GM19397 (cell line): Measurements from ENCODE around the gene PCNX3.

ENCODE experiments used
- ATAC-seq: cut with Tn5 transposase; IDR thresholded peaks from one replicate; pipeline ENCODE4 v1.9.1; 2021; ENCODE audit warnings: mild to moderate bottlenecking, moderate library complexity; ENCODE audit not compliant: unreplicated experiment

The PCNX3 gene

DNA sequence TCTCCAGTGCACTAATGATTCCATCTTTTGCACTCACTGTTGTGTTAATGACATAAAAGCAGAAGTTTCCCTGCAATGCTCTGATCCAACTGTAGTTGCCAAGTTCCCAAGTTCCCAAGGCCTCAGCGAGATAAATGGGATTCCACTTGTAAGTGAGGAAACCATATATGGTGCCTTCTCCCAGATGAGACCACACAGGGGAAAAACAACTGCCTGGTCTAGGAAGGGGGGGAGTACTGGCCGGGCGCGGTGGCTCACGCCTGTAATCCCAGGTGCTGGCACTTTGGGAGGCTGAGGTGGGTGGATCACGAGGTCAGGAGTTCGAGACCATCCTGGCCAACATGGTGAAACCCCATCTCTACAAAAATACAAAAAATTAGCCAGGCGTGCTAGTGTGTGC, 70.4 kb downstream of the PCNX3 start:
- ATAC-seq, result no peak
